K562 (cell line): Measurements from ENCODE around the gene C1orf174. TPM values are rescaled to one million over a fixed set of nuclear protein-coding genes. Genes with fewer than 3 reads are reported as not detected.

Experiments
- ATAC-seq: fragments of 200-7000 bp; cut with Tn5 transposase; 3 replicates; pipeline ENCODE4 v1.9.1; 2020; ENCODE audit warnings: moderate library complexity
- BruUV-seq: library from RNA; stranded (reverse); fragments of 400-500 nt; replicated peaks from 2 replicates; lab custom pipeline; 2021; lab: Mats Ljungman, UMichigan
- CTCF ChIA-PET: fragments of 300-600 bp; formaldehyde crosslinking; extraction: SDS; loops from one replicate; lab custom pipeline; 2021; ENCODE audit warnings: low intra/inter-chr PET ratio; lab: Yijun Ruan, JAX
- POLR2A ChIA-PET: fragments of 300-600, 350-650 bp; sonication (Branson Sonifier 250); formaldehyde crosslinking; extraction: SDS; loops from one replicate; lab custom pipeline; 2021; ENCODE audit warnings: antibody characterized with exemption, inconsistent platforms; lab: Yijun Ruan, JAX
- DNase-seq, 4 experiments: peaks; one replicate each; pipeline versions ENCODE4 v3.0.0 to v3.0.0-alpha.2; 2011 to 2018; ENCODE audit warnings: low spot score in 3 of 4, mixed read lengths in 3 of 4; ENCODE audit errors: extremely low read depth in 1 of 4
- FAIRE-seq: peaks from 2 replicates; lab custom pipeline; 2011; peaks lifted over from hg19 to GRCh38; lab: Jason Lieb, UNC
- H2AFZ ChIP-seq: 2 replicates; pipeline ENCODE4 v1.6.0; 2011; ENCODE audit warnings: low read depth, low read length, control low read depth, inconsistent platforms
- H3K27ac ChIP-seq: fragments of 200-600 bp; 3 replicates; pipeline ENCODE4 v1.8.0; 2011; ENCODE audit warnings: low read depth, mild to moderate bottlenecking, control low read depth, inconsistent platforms, low read length, moderate library complexity, mixed read lengths; ENCODE audit errors: extremely low read depth
- H3K27me3 ChIP-seq, 2 experiments: fragments of 300-600 bp in 1 of 2; 2 replicates in 1 of 2; 3 replicates in 1 of 2; pipeline versions ENCODE4 v1.6.0 to v1.8.0; 2011; ENCODE audit warnings: inconsistent platforms in 2 of 2, low read length in 2 of 2, mild to moderate bottlenecking in 1 of 2, mixed read lengths in 1 of 2, moderate library complexity in 1 of 2; ENCODE audit not compliant: control insufficient read depth in 2 of 2, insufficient read depth in 2 of 2
- H3K36me3 ChIP-seq: fragments of 300-600 bp; 3 replicates; pipeline ENCODE4 v1.8.0; 2011; ENCODE audit warnings: mild to moderate bottlenecking, low read length, inconsistent platforms; ENCODE audit not compliant: control insufficient read depth, insufficient read depth
- H3K4me1 ChIP-seq, 2 experiments: fragments of 200-600 bp in 1 of 2; replicated peaks in 1 of 2; 2 replicates in 1 of 2; 3 replicates in 1 of 2; pipeline versions ENCODE4 v1.5.1 to v1.8.0; 2011; ENCODE audit warnings: inconsistent platforms in 2 of 2, low read length in 2 of 2, mild to moderate bottlenecking in 1 of 2, mixed read lengths in 1 of 2, moderate library complexity in 1 of 2; ENCODE audit not compliant: control insufficient read depth in 2 of 2, insufficient read depth in 2 of 2
- H3K4me2 ChIP-seq: 2 replicates; pipeline ENCODE4 v1.6.1; 2011; ENCODE audit warnings: low read length, control low read depth, inconsistent platforms, mixed read lengths; ENCODE audit not compliant: insufficient read depth
- H3K4me3 ChIP-seq: fragments of 200-600 bp; sonication (generic), shearing (Covaris generic); 2 replicates; pipeline ENCODE4 v1.5.1; 2016; ENCODE audit warnings: control low read depth, inconsistent platforms
- H3K79me2 ChIP-seq: fragments of 200-600 bp; 3 replicates; pipeline ENCODE4 v1.8.0; 2011; ENCODE audit warnings: low read length, inconsistent platforms; ENCODE audit not compliant: control insufficient read depth, insufficient read depth
- H3K9ac ChIP-seq, 2 experiments: 2 replicates each; pipeline versions ENCODE4 v1.6.0 to v1.6.1; 2011; ENCODE audit warnings: low read depth in 2 of 2, low read length in 2 of 2, control low read depth in 1 of 2, inconsistent platforms in 1 of 2, mild to moderate bottlenecking in 1 of 2, mixed read lengths in 1 of 2; ENCODE audit not compliant: insufficient read depth in 1 of 2
- H3K9me1 ChIP-seq: one replicate; pipeline ENCODE4 v1.6.0; 2011; ENCODE audit warnings: inconsistent platforms, mild to moderate bottlenecking, low read length, moderate library complexity; ENCODE audit not compliant: control insufficient read depth, insufficient read depth
- H3K9me3 ChIP-seq: replicated peaks from 2 replicates; pipeline ENCODE4 v1.5.1; 2011; ENCODE audit warnings: low read depth, low read length, inconsistent platforms; ENCODE audit not compliant: control insufficient read depth, insufficient read depth
- H4K20me1 ChIP-seq: replicated peaks from 2 replicates; pipeline ENCODE4 v1.6.1; 2011; ENCODE audit warnings: low read length, inconsistent platforms, mixed read lengths; ENCODE audit not compliant: control insufficient read depth, insufficient read depth
- CBX1 ChIP-seq: sonication (generic); IDR thresholded peaks from 2 replicates; pipeline ENCODE4 v1.6.1; 2016; ENCODE audit warnings: antibody characterized with exemption, low read depth, mild to moderate bottlenecking
- COPS2 ChIP-seq: fragments of 450-650 bp; conservative IDR thresholded peaks from 2 replicates; pipeline ENCODE4 v1.6.1; 2016; ENCODE audit warnings: mild to moderate bottlenecking, moderate library complexity
- DACH1 ChIP-seq: fragments of 450-650 bp; IDR thresholded peaks from 2 replicates; pipeline ENCODE4 v1.6.1; 2018; ENCODE audit not compliant: partially characterized antibody
- ELF4 ChIP-seq: fragments of 450-650 bp; formaldehyde crosslinking; IDR thresholded peaks from 2 replicates; pipeline ENCODE4 v1.4.0; 2022; ENCODE audit warnings: missing genetic modification characterization
- ETS2 ChIP-seq: IDR thresholded peaks from 2 replicates; pipeline ENCODE4 v1.6.1; 2016; ENCODE audit warnings: borderline replicate concordance, missing genetic modification characterization, mild to moderate bottlenecking, moderate library complexity, missing compliant biosample characterization; ENCODE audit not compliant: poor library complexity, severe bottlenecking
- KDM5B ChIP-seq: fragments of 200-600 bp; sonication (generic); IDR thresholded peaks from 2 replicates; pipeline ENCODE4 v1.6.1; 2012; ENCODE audit warnings: low read depth, mild to moderate bottlenecking, moderate library complexity, low read length, control low read depth, inconsistent platforms; ENCODE audit not compliant: insufficient replicate concordance
- MCM5 ChIP-seq: fragments of 450-650 bp; IDR thresholded peaks from 2 replicates; pipeline ENCODE4 v1.6.1; 2016; ENCODE audit warnings: low read depth
- MXD1 ChIP-seq: fragments of 250-450 bp; sonication (Bioruptor Pico); IDR thresholded peaks from 2 replicates; pipeline ENCODE4 v1.8.0; 2021; ENCODE audit warnings: borderline replicate concordance, mild to moderate bottlenecking, moderate library complexity; ENCODE audit not compliant: poor library complexity, severe bottlenecking
- PHTF2 ChIP-seq: fragments of 250-450 bp; sonication (Bioruptor Pico); IDR thresholded peaks from 2 replicates; pipeline ENCODE4 v1.5.0; 2021; ENCODE audit warnings: mild to moderate bottlenecking
- RFX1 ChIP-seq: fragments of 450-650 bp; IDR thresholded peaks from 2 replicates; pipeline ENCODE4 v1.6.1; 2016; ENCODE audit warnings: mild to moderate bottlenecking, moderate library complexity
- SMARCB1 ChIP-seq: IDR thresholded peaks from 2 replicates; pipeline ENCODE4 v1.6.1; 2011; ENCODE audit warnings: improper control_type of control experiment, low read depth; ENCODE audit not compliant: insufficient read length
- TAF1 ChIP-seq: IDR thresholded peaks from 2 replicates; pipeline ENCODE4 v1.6.1; 2011; ENCODE audit warnings: mild to moderate bottlenecking, low read length, moderate library complexity; ENCODE audit not compliant: insufficient read depth, control insufficient read depth, severe bottlenecking; ENCODE audit errors: extremely low read depth
- TAF9B ChIP-seq: fragments of 450-650 bp; IDR thresholded peaks from 2 replicates; pipeline ENCODE4 v1.6.1; 2018; ENCODE audit warnings: mild to moderate bottlenecking; ENCODE audit not compliant: partially characterized antibody
- TCF7 ChIP-seq: sonication (generic); IDR thresholded peaks from 2 replicates; pipeline ENCODE4 v1.6.1; 2016; ENCODE audit warnings: antibody characterized with exemption, borderline replicate concordance
- TRIM28 ChIP-seq: fragments of 450-650 bp; IDR thresholded peaks from 2 replicates; pipeline ENCODE4 v1.6.1; 2017
- ZBTB34 ChIP-seq: fragments of 250-450 bp; sonication (Bioruptor Pico); IDR thresholded peaks from 2 replicates; pipeline ENCODE4 v1.8.0; 2021; ENCODE audit warnings: mild to moderate bottlenecking, moderate library complexity
- ZNF717 ChIP-seq: fragments of 250-450 bp; sonication (Bioruptor Pico); IDR thresholded peaks from 2 replicates; pipeline ENCODE4 v1.5.0; 2021
- ZNF766 ChIP-seq: fragments of 200-800 bp; sonication (Bioruptor generic); conservative IDR thresholded peaks from 2 replicates; pipeline ENCODE4 v1.6.1; 2016; ENCODE audit warnings: missing genetic modification characterization, missing compliant biosample characterization
- ZNF830 ChIP-seq: fragments of 250-450 bp; sonication (Bioruptor Pico); IDR thresholded peaks from 2 replicates; pipeline ENCODE4 v1.5.0; 2021; ENCODE audit warnings: mild to moderate bottlenecking
- WGBS: fragments of 100-300 bp; shearing (Covaris generic); methylation state at CpG from one replicate; pipeline ENCODE4 v1.1.6; 2016; ENCODE audit warnings: low coverage, mixed read lengths; ENCODE audit not compliant: insufficient coverage; ENCODE audit errors: missing lambda C conversion rate; 5-methylcytosine and 5-hydroxymethylcytosine counted together
- in situ Hi-C: fragments of 300-500 bp; cut with MboI; formaldehyde crosslinking; loops from 4 replicates; pipeline ENCODE4 v1.15.0; 2018; ENCODE audit warnings: inconsistent platforms, mixed read lengths
- intact Hi-C: fragments of 100-400 bp; cut with micrococcal nuclease; formaldehyde crosslinking; loops from 2 replicates; pipeline ENCODE4 v1.14.2; 2022
- polyA plus RNA-seq, 8 experiments: library from polyadenylated mRNA; depleted of rRNA in 4 of 8; stranded (reverse) in 5 of 8; unstranded in 3 of 8; fragments of >200 nt; fragmentation: Nextera tagmentation in 2 of 8; fragmentation: Illumina TruSeq in 1 of 8; extraction: Ambion mirVana in 2 of 8; extraction: Trizol in 1 of 8; gene quantifications; 2 replicates each; pipeline versions ENCODE4 v1.2.1 to v1.2.3, GENCODE V29; 2011 to 2014; ENCODE audit warnings: inconsistent platforms in 1 of 8, missing spikeins in 1 of 8
- total RNA-seq, 7 experiments: library from RNA; depleted of rRNA in 6 of 7; stranded (reverse); fragments of >200 nt in 6 of 7; fragmentation: Illumina TruSeq in 2 of 7; extraction: Trizol in 2 of 7; gene quantifications; 2 replicates each; pipeline versions ENCODE4 v1.2.1 to v1.2.3, GENCODE V29; 2011 to 2021; ENCODE audit warnings: low replicate concordance in 1 of 7
- TF ChIP-seq, protein P1 (sequence below): fragments of 250-450 bp; sonication (Bioruptor Pico); IDR thresholded peaks from 2 replicates; pipeline ENCODE4 v1.8.0; 2022; ENCODE audit warnings: inconsistent platforms

The C1orf174 gene
- total and polyA plus RNA-seq, 9 of the 15 experiments (the other 6 are each of a cell fraction or from before 2014, with no cell fraction given), result 38.5 to 64.9 (median 45.4) TPM

DNA sequence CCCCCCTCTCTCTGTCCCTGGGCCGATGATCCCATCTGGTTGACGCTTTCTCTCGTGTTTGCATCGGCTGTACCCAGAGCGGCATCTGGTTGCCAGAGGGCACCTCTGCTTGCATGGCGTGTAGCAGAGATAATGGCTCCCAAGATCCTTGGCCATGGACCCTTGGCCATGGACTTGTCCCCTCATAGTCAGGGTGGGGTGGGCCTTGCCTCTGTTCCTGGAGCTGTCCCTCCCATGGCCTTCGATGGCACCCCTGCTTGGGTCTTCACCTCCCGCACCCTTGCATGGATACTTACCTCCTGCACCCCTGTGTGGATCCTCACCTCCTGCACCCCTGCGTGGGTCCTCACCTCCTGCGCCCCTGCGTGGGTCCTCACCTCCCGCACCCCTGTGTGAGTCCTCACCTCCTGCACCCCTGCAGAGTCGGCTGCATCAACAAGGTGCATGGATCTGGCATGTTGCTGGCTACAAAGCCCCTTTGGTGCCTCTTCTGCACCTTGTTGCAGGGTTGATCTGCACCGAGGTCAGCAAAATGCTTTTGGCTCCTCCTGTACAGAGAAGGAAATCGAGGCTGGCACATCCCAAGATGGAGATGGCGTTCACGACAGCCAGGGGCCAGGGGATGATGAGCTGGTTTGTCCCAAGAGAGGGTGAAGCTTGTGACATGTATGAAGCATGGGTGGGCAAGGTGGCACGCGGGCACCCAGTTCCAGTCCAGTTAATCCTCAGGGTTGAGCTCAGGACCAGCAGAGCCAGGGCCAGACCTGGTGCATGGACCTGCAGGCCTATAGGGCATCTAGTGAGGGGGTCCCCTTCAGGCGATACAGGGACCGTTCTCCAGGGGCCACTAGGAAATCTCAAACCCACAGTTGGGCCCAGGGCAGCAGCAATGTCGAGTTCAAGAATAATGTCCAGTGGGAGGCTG is 46.1 kb upstream of the C1orf174 start:
- TF ChIP-seq SMARCB1, result no peak
- TF ChIP-seq ETS2 (tag), result no peak
- TF ChIP-seq MCM5, result no peak
- TF ChIP-seq DACH1, result no peak
- no peak for TF ChIP-seq KDM5B
- no peak for TF ChIP-seq TRIM28
- TF ChIP-seq MXD1 (CRISPR knock-in tag), result no peak
- TF ChIP-seq COPS2, result no peak
- no peak for TF ChIP-seq CBX1
- no peak for TF ChIP-seq PHTF2 (CRISPR knock-in tag)
- TF ChIP-seq TAF1, result no peak
- TF ChIP-seq RFX1, result no peak
- no peak for TF ChIP-seq ELF4
- TF ChIP-seq ZNF830 (CRISPR knock-in tag), result no peak
- TF ChIP-seq ZNF766 (CRISPR knock-in tag), result no peak
- TF ChIP-seq, protein P1, sequence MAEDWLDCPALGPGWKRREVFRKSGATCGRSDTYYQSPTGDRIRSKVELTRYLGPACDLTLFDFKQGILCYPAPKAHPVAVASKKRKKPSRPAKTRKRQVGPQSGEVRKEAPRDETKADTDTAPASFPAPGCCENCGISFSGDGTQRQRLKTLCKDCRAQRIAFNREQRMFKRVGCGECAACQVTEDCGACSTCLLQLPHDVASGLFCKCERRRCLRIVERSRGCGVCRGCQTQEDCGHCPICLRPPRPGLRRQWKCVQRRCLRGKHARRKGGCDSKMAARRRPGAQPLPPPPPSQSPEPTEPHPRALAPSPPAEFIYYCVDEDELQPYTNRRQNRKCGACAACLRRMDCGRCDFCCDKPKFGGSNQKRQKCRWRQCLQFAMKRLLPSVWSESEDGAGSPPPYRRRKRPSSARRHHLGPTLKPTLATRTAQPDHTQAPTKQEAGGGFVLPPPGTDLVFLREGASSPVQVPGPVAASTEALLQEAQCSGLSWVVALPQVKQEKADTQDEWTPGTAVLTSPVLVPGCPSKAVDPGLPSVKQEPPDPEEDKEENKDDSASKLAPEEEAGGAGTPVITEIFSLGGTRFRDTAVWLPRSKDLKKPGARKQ, result no peak
- no peak for TF ChIP-seq ZBTB34 (CRISPR knock-in tag)
- TF ChIP-seq TAF9B, result no peak
- no peak for TF ChIP-seq ZNF717 (CRISPR knock-in tag)
- TF ChIP-seq TCF7, result no peak
- ChIA-PET CTCF (no interaction called here), POLR2A (interaction anchor here (0.6 kb wide), 1 partner anchor 35 kb away, joined by 4 read pairs; no protein-coding TSS in a partner anchor)
- H3K4me2 ChIP-seq, result no peak overlapping the region
- H3K9me1 ChIP-seq, result no peaks in the 10 kb centered on the region
- ATAC-seq (no peak), DNase-seq (no peak), FAIRE-seq (no peak)
- no peaks in the 10 kb centered on the region for H3K36me3 ChIP-seq
- in situ Hi-C loops (no loop called here), intact Hi-C loops (no loop called here)
- H3K4me1 ChIP-seq, result peaks cover 0 to 4% of the 10 kb centered on the region in 2 experiments; a peak in 1 of 5 replicates
- no peak overlapping the region for H3K4me3 ChIP-seq
- H3K27ac ChIP-seq, result no peak overlapping the region
- H4K20me1 ChIP-seq, result peaks cover 3% of the 10 kb centered on the region; the same call in 1 of the 2 replicates
- no peak overlapping the region for H3K9ac ChIP-seq
- H3K9me3 ChIP-seq, result no peaks in the 10 kb centered on the region
- 1% methylated on average over 22 of the region's 22 CpGs for WGBS
- no peaks in the 10 kb centered on the region for H3K79me2 ChIP-seq
- no TSS peak for BruUV-seq
- H3K27me3 ChIP-seq, result peaks cover 68 to 73% of the 10 kb centered on the region in 2 experiments
- H2AFZ ChIP-seq, result no peak overlapping the region
